Stimulated activated CD4-positive, alpha-beta T cell treated with anti-CD3 and anti-CD28 coated beads, Interleukin-12 subunit alpha, Interleukin-12 subunit beta, amount 100 ng/mL, for 48 hours (primary cell): ENCODE results near the gene CAPN5.
"Not testable (repeated sequence)": the region's sequence is repeated elsewhere in the genome, so short reads cannot be mapped to it uniquely, and the experiment has no call there.

Experiments used
- DNase-seq, 3 donors: peaks; one replicate each; pipeline ENCODE4 v3.0.0-alpha.2; 2020; ENCODE audit warnings: low read depth in 2 of 3, low spot score in 1 of 3

CAPN5 gene

DNA sequence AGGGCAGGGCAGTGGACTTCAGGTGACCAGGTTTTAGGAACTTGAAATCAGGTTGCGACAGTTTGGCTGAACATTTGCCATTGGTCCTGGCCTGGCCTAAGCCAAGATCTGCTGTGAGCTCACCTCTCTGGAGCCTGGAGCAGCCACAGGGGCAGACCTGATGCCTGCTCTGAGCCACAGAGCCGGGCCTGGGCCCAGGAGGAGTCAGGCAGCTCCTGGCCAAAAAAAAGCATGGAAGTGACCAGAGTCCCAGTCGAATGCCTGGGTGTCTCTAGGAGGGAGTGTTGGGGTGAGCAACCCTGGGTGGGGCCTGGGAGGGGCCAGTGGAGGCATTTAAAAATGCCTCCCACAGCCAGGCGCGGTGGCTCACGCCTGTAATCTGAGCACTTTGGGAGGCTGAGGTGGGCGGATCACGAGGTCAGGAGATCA lies 29.8 kb downstream of the CAPN5 start:
- no peak for DNase-seq

DNA sequence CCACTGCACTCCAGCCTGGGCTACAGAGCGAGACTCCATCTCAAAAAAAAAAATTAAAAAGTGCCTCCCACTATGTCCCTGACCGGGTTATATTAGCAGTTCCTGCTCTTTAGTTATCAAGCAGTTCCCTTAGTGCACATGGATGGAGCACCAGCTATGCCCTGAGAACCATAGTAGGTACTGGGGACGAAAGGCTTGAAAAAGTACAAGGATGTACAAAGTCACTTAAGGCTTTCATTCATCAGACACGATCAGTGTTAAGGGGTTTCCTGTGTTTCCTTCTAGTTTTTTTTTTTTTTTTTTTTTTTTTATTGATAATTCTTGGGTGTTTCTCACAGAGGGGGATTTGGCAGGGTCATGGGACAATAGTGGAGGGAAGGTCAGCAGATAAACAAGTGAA lies 30.4 kb downstream of the CAPN5 start:
- not testable (repeated sequence) for DNase-seq

DNA sequence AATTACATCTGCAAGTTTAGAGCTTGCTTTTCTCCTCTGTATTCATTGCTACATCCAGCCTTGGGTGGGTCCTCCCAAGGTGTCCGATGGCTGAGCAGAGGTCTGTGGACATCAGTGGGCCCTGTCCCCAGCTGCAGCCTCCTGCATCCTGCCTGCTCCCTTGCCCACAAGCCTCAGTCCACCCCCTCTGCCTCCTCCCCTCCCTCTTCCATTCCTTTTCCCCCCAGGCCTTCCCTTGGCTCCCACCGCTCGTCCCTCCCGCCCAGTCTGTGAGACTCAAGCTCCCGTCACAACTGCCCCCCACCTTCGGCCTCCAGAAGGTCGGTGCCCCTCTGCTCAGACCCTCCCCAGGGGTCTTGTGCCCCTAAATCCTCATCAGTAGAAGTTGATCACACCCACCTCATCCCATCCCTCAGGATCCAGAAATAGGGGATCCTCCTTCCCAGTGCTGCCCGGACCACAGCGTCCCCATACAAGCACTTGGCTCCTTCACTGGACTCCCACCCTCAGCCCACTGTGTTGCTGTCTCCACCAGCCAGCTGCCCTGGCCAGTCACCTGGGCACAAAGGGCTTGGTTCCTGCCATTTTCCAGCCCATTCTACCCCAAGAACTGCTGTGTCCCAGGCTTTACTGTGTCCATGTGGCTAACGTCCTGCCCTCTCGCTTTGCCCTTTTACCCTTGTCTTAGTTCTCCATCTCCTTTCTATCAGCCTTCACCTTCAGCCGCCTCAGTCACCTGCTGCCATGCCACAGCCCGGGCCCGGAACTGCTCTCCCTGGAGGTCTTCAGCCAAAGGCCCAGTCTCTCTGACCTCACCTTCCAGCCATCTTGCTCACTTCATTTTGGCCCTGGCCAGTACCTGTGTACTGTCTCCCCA lies 33.6 kb downstream of the CAPN5 start:
- DNase-seq, result no peak

DNA sequence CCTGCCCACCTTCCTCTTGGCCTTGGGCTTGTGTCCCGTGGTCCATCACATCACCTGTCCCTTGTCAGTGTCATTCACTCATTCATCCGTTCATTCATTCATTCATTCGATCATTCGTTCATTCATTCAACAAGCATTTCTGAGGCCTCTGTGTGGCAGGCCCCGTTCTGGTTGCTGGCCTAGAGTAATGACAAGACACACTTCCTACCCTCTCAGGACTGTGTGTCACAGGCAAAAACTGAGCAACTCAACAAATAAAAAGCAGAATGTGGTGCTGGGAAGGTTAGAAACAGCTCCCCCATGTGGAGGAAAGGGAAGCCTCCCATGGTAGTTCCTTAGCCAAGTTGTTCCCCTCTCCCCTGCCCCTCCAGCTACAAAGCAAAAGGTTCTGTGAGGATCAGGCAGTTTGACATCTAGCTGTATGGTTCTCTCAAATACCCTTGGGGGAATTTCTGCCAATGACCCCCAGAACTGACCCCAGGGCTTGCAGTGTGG lies 34.3 kb downstream of the CAPN5 start:
- no peak for DNase-seq

DNA sequence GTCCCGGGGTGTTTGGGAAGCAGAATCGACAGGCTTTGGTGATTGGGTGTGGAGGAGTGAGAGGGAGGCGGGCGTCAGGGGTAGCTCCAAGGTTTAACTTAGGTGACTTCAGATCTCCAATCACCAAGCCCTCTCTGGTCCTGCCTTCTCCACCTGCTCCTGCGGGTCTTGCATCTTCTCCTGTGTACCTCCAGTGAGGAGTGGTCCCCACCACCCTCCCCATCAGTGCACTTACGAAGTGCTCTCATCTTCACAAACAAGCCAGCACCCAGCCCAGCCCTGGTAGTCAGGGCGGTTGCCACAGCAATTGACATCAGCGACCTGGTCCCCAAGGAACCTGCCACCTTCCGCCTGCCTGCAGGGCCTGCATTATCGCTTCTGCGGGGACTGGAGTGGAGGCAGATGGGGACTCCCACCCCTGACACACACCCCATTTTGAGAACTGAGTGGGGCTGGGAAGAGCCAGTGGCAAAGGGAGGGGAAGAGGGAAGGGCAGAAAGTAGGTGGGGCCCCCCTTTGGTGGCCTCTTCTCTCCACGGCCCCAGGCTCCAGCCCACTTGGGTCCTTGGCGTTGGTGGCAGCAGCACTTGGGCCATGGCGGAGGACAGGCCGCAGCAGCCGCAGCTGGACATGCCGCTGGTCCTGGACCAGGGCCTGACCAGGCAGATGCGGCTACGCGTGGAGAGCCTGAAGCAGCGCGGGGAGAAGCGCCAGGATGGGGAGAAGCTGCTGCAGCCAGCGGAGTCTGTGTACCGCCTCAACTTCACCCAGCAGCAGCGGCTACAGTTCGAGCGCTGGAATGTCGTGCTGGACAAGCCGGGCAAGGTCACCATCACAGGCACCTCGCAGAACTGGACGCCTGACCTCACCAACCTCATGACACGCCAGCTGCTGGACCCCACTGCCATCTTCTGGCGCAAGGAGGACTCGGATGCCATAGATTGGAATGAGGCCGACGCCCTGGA lies 35.8 kb downstream of the CAPN5 start, which contains the start of gene OMP:
Gene OMP (plus strand): TSS at position 595 of the 965 bp plus-strand sequence. CDS start 0 bp downstream, at position 595.
- DNase-seq, result no peak

DNA sequence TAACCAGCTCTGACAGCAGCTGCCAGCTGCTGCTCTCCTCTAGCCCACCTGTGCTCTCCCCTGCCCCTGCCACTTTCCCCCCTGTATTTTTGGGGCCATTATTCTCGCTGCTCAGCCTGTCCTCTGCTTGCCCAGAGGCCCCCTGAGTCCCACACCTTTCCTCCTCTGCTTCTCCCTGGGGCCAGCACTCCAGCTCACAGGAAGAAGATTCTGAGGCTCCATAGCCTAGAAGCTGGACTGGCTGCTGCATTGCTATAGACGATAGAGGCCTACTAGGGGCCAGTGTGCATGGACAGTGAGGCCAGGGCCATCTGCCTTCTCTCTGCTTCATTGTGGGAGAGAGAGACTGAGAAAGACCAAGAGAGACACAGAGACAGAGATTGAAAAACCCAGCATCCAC lies 36.5 kb downstream of the CAPN5 start:
- DNase-seq, result no peak

DNA sequence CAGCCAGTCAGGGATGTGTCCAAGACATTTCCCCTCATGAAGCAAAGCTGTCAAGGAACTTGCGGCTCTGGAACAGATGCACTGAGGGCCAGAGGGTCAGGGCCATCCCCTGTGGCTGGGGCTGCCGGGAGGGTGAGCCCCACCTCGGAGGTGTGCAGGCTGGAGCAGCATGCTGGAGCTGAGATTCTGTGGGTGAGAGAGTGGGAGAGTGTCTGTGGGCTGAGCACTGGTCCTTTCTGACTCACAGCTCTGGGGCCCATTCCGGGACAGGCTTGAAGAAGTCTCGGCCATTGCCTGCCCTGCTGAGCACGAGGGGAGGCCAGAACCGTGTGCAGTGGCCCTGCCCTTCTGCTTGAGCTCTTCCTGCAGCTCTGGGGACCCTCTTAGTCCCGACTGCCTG lies 38.0 kb downstream of the CAPN5 start:
- no peak for DNase-seq

DNA sequence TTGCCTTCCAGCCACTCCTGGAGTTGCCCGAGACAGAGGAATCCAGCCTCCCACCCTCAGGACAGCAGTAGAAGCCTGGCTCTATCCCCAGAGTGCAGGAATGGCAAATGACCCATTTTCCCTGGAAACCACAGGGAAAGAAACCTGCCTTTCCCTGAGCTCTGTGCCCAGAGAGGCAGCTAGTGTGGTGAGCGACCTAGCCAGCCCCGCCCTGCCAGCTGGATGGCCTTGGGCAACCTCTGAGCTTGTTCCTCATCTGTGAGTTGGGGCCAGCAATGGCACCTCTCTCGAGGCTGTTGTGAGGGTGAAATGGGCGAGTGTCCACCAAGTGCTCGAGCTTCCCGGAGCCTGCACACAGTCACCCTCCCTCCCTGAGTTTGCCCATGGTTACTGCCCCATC lies 39.5 kb downstream of the CAPN5 start:
- DNase-seq, result no peak

DNA sequence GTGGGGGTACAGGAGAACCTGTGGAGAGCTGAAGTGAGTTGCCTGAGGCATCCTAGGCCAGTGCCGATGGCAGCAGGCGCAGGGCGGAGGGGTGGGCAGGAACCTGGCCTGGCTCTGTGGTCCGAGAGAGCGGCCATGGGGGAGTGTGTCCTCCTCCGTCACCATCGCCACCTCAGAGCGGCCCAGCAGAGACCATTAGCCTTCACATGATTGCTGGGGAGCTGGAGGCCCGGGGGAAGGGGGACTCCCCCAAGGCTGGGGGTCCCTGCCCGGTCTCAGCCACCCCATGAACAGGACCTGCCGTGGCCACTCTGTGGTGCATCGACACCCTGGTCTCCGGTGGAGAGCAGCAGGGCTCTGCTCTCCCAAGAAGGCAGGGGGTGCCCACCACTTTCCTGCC lies 40.0 kb downstream of the CAPN5 start:
- DNase-seq, result no peak

DNA sequence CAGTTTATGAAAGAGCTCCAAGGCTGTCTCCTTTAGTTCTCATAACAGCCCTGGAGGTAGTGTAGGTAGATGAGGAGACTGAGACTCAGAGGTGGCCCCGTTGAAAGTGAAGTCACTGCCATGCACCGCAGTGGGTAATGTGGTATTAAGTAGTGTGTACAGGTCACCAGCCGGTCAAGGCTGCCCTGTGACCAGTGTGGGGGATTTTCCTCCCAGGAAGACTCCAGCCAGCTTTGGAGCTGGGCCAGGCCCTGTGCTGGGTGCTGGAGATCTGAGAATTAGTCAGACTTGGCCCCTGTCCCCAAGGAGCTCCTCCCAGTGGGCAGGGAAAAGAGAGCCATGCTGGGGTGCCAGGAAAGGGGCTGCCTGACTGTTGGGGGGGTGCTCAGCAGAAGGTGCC lies 41.2 kb downstream of the CAPN5 start:
- no peak for DNase-seq

DNA sequence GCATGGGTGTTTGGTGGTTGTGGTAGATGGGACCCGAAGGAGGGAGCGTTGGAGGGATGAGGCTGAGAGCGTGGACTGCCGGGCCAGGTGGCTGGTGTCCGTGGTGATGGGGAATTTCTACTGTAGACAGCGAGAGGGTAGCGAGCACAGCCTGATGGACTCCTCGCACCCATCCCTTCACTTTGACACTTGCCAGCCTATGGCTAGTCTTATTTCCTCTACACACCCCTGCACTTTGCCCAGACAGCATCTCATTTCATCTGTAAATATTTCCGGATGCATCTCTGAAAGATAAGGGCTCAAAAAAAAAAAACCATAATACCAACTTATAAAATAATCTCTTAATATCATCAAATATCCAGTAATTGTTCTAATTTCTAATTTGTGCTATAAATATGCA lies 41.7 kb downstream of the CAPN5 start:
- DNase-seq, result no peak

DNA sequence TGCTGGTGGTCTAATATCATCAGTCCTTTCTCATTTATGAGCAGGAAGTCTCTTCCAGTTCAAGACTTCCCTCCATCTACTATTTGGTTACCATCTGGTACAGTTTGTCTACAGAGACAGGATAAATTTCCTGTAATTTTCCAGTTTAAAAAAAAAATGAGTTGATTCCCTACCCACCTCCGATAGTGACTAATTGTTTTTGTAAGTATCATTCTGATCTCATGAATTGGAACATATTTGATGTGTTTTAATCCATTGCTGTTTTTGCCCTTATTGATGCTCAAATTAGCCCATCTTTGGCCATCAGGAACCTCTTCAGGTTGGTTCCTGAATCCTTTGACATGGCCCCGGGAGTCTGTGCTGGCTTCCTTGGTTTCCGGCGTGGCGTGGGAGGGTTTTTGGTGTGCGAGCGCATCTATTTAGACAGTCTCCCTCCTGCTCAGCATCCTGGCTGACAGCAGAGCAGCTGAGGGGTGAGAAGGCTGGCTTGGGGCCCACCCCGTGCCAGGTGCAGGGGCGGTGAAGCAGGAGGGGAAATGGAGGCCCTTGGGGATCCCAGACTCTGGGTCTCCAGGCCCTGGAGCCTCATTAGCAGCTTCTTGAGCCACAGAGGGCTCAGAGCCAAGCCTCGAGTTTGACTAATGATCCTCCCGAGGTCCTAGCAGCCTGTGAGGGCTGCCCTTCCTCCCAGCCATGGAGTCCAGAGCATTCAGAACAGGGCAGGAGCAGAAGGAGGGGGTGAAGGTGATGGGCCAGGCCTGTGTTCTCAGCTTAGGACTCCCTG lies 42.7 kb downstream of the CAPN5 start:
- no peak for DNase-seq

DNA sequence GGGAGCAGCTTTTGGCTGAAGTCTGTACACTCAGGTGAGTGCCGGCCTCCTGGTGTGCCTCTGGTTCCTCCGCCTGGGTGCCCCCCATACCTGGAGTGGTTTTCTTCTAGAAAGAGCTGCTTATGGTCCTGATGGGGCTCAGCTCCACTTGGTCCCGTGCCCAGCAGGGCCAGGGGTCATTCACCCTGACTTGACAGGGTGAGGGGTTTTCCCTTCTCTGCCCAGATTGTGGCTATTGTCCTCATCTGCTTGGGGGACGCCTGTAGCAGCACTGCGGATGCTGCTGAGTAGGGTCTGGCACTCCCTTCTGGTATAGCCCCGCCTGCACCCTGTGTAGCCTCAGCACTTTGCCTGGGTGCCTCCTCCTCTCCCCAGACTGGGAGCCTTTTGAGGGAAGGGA lies 44.1 kb downstream of the CAPN5 start:
- no peak for DNase-seq

DNA sequence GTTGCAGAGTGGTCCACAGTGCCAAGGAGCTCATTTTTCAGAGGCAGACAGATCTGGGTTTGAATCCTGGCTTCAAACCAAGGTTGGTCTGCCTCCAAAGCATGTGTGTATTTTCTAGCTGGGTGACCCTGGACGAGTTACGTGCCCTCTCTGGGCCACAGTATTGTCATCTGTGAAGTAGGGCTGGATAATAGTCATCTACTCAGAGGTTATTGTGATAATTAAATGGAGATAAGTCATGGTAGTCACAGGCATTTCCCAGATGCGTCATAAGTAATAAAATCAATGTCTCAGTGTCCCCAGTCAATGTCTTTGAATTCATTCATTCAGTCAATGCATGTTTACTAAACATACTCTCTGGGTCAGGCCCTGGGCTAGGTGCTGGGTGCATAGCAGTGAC lies 44.5 kb downstream of the CAPN5 start:
- DNase-seq, result no peak

DNA sequence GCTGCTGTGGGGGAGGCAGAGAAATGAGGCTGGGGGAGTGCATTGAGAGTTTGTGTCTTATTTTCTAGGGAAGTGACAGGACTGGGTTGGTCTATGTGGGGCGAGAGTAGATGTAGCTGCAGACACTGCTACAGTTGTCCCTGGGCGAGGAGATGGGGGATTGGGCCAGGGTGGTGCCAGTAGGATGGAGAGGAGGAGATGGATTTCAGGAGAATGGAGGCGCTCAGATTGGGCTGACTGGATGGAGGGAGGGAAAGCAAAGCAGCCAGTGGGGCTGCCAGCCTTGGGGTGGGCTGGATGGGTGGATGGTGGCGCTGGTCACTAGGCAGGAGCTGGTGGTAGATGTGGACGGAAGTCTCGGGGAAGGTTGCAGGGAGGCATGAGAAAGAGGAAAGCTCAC lies 45.2 kb downstream of the CAPN5 start:
- no peak for DNase-seq

DNA sequence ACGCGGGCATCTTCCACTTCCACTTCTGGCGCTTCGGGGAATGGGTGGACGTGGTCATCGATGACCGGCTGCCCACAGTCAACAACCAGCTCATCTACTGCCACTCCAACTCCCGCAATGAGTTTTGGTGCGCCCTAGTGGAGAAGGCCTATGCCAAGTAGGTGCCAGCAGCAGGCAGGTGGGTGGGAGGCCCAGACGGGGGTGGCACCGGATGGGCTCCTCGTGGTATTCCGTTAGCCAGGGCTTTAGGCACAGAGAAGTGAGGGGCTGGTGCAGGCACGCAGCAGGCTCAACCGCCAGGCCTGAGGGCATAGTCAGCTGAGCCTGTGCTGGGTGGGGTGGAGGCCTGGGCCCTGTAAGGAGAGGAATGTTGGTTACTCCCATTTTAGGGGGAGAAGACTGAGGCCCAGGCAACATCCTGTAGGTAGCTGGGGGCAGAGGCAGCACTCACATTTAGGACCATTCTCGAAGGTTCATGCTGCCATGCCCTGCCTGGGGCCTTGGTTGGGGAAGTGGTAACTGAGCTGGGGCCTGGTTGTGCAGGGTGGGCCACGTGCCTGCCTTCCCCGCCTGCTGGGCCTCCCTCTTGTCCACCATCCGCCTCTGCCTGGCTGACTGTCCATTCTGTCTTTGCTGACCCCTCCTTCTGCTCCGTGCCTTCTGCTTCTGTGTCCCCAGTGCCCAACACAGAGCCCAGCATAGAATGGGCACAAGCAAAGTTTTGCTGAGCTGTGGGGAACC lies 46.0 kb downstream of the CAPN5 start:
- DNase-seq, result no peak

DNA sequence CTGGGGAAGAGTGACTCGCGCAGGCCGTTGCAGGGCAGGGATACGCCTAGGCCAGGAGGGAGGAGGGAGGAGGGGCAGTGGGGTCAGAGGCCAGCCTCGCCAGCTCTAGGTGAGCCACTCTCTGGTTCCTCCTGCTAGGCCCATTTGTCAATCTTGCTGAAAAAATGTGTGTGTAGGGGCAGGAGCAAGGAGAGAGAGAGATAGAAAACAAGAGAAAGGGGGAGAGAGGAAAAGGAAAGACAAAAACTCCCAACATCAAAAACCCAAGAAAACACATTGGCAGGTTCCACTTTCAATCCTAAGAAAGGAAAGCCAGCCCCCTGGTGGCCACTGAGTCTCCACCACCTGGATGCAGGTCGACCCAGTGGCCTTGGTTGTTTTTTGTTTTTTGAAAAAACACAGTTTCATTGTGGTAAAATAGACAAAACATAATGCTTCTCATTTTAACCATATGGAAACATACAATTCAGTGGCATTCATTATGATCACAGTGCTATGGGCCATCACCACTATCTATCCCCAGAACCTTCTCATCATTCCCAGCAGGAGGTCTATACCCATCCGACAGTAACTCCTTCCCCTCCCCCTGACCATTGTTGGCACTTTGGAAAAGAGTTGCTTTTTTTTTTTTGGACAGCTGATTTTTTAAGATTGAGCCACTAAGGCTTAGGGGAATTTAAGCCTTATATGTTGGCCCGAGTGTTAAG lies 46.8 kb downstream of the CAPN5 start:
- DNase-seq, result peak in 1 of 3 donors; percentile 8

DNA sequence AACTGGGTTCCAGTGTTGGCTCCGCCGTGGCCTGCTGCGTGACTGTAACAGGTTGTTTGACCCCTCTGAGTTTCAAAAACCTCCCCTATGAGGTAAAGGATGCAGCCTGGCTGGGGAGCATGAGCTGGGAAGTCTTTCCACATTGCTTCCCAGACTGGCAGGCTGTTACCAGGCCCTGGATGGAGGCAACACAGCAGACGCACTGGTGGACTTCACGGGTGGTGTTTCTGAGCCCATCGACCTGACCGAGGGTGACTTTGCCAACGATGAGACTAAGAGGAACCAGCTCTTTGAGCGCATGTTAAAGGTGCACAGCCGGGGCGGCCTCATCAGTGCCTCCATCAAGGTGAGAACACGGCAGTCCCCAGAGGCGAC lies 47.3 kb downstream of the CAPN5 start:
- DNase-seq, result no peak

DNA sequence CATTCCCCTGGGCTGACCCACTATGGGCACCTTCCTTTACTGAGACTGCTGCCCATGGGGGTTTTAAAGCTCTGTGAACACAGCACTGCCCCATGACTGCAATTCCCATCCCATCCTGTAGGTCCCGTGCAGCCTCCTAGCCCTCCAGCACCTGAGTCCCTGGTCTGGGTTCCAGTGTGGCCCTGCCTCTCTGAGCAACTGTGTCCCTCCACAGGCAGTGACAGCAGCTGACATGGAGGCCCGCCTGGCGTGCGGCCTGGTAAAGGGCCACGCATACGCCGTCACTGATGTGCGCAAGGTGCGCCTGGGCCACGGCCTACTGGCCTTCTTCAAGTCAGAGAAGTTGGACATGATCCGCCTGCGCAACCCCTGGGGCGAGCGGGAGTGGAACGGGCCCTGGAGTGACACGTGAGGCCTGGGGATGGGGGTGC lies 48.4 kb downstream of the CAPN5 start:
- no peak for DNase-seq

DNA sequence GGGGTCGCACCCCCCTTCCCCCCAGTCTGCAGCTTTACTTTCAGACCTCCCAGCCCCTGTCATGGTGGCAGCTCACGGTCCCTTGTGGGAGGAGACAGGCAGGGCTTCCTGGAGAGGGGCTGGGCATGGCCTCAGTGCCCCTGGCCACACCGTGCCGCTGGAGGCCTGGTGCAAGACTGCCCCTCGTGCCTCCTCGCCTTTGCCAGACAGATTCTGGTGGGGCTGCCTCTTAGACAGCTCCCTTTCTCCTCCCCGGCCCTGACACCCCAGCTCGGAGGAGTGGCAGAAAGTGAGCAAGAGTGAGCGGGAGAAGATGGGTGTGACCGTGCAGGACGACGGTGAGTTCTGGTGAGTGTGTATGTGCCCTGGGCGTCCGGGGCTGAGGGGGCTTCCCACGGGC lies 49.2 kb downstream of the CAPN5 start:
- DNase-seq, result no peak
